Stimulated activated CD4-positive, alpha-beta T cell treated with anti-CD3 and anti-CD28 coated beads, Interleukin-15, amount 100 ng/mL, for 24 hours (primary cell): ENCODE measurements around the gene UCMA.

Source experiments
- DNase-seq: peaks from one replicate; pipeline ENCODE4 v3.0.0-alpha.2; 2020

Gene UCMA

GRCh38 chr10:13184730-13185514, 49.3 kb downstream of the UCMA start:
- no peak for DNase-seq

DNA sequence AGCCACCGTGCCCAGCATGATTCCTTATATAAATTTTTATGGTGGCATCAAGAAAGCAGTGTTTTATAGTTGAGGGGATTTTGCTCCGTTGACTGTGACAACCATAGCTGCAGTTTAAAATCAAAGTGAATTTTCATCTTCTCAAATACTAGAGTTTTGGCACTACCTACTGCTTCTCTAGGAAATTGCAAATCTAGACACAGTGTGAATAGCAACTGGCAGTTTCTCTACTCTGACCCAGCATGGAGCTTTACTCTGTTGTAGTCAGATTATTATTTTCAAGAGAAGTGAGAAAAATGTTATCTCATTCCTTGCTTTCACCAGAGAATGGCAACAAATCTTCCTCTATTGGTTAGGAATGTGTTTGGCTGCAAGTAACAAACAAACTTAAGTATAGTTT, 49.9 kb downstream of the UCMA start:
- no peak for DNase-seq

DNA sequence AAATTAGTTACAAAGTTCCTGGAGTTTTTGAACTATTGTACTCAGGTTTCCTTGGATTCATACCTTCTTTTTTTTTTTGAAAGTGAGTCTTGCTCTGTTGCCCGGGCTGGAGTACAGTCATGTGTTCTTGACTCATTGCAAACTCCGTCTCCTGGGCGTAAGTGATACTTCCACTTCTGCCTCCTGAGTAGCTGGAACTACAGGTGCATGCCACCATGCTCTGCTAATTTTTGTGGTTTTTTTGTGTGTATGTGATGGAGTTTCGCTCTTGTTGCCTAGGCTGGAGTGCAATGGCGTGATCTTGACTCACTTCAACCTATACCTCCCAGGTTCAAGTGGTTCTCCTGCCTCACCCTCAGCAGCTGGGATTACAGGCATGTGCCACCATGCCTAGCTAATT, 50.5 kb downstream of the UCMA start:
- DNase-seq = no peak

DNA sequence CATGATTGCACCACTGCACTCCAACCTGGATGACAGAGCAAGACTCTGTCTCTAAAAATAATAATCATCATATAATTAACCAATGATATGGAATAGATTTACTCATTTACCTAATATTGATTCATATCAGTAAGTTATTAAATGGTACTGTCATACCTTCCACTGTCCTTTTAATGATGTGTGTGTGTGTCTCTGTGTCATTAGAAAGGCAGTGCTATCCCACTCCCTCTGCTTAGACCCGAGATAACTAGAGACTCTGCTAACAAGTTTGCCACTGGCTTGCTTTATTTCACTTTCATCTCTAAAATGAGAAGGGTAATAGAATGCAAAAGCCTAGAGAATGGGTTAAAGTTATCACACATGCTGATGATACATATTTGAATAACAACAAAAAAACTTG, 51.8 kb downstream of the UCMA start:
- DNase-seq = no peak

- peak; percentile 30 for DNase-seq
Observed at GRCh38 chr10:13180788-13181187, 53.4 kb downstream of the UCMA start.

DNA sequence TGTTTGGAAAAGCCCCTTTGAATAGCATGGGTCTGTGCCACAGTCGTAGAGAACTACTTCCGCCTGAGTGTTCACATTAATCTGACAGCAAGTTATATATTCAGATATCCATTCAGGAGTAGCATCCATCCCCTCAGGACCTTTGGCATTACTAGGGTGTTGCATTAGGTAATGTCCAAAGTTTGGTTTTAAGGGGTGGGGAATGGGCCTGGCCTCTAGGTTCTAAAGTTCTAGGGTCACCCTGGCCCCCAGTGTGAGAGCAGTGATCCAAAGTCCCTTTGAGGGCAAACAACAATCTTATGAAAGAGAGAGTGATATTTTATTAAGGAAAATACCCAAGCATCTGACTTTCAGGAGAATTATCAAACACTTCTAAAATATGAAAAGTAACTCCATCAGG, 60.6 kb downstream of the UCMA start:
- DNase-seq = no peak
